A673 (cell line): ENCODE results near the gene NSL1. TPM values are rescaled to one million over a fixed set of nuclear protein-coding genes. Genes with fewer than 3 reads are reported as not detected.

ENCODE experiments used
- BruUV-seq: library from RNA; stranded (reverse); fragments of 400-500 nt; replicated peaks from 2 replicates; lab custom pipeline; 2021; lab: Mats Ljungman, UMichigan
- CTCF ChIA-PET: fragments of 300-600 bp; sonication (Branson Sonifier 250); formaldehyde crosslinking; loops from one replicate; lab custom pipeline; 2022; ENCODE audit warnings: antibody characterized with exemption; lab: Charles Lee
- POLR2A ChIA-PET: fragments of 300-600 bp; sonication (Branson Sonifier 250); formaldehyde crosslinking; loops from one replicate; lab custom pipeline; 2022; ENCODE audit warnings: antibody characterized with exemption; ENCODE audit not compliant: low non-redundant PET; lab: Charles Lee
- DNase-seq: peaks from one replicate; pipeline ENCODE4 v3.0.0-alpha.2; 2015; ENCODE audit warnings: low spot score
- H3K27ac ChIP-seq: fragments of 200-600 bp; sonication (generic); 2 replicates; pipeline ENCODE4 v1.5.1; 2016; ENCODE audit warnings: mixed run types, low read depth, mild to moderate bottlenecking, mixed read lengths, antibody characterized with exemption, low read length; ENCODE audit not compliant: poor library complexity, severe bottlenecking
- H3K27me3 ChIP-seq: fragments of 200-600 bp; sonication (generic); replicated peaks from 2 replicates; pipeline ENCODE4 v1.6.1; 2017; ENCODE audit warnings: mixed run types, low read depth, mild to moderate bottlenecking, mixed read lengths, antibody characterized with exemption, low read length; ENCODE audit not compliant: insufficient read depth, poor library complexity
- H3K36me3 ChIP-seq: fragments of 200-600 bp; sonication (generic); 2 replicates; pipeline ENCODE4 v1.6.1; 2016; ENCODE audit warnings: mixed run types, mild to moderate bottlenecking, mixed read lengths, antibody characterized with exemption, low read length; ENCODE audit not compliant: insufficient read depth, poor library complexity, severe bottlenecking
- H3K4me1 ChIP-seq: fragments of 200-600 bp; sonication (generic); 2 replicates; pipeline ENCODE4 v1.6.1; 2017; ENCODE audit warnings: mixed run types, mild to moderate bottlenecking, mixed read lengths, antibody characterized with exemption, low read length; ENCODE audit not compliant: insufficient read depth, poor library complexity, severe bottlenecking
- H3K4me3 ChIP-seq: fragments of 200-600 bp; sonication (generic); 2 replicates; pipeline ENCODE4 v1.5.1; 2016; ENCODE audit warnings: low read depth, mixed run types, mild to moderate bottlenecking, mixed read lengths, low read length; ENCODE audit not compliant: poor library complexity, severe bottlenecking
- H3K9me3 ChIP-seq: fragments of 200-600 bp; sonication (generic); 2 replicates; pipeline ENCODE4 v1.6.1; 2016; ENCODE audit warnings: mixed run types, low read depth, mild to moderate bottlenecking, mixed read lengths, antibody characterized with exemption, low read length; ENCODE audit not compliant: poor library complexity, severe bottlenecking
- CTCF ChIP-seq: fragments of 300-800, 200-600 bp; sonication (generic); conservative IDR thresholded peaks from 2 replicates; pipeline ENCODE4 v1.5.1; 2017; ENCODE audit warnings: low read depth, mild to moderate bottlenecking, antibody characterized with exemption, low read length, moderate library complexity, mixed read lengths
- EZH2 ChIP-seq: fragments of 200-600 bp; sonication (generic); IDR thresholded peaks from 2 replicates; pipeline ENCODE4 v1.6.1; 2017; ENCODE audit warnings: borderline replicate concordance, low read depth, mild to moderate bottlenecking, mixed read lengths, antibody characterized with exemption, low read length; ENCODE audit not compliant: poor library complexity, severe bottlenecking
- intact Hi-C: fragments of 100-400 bp; cut with micrococcal nuclease; formaldehyde crosslinking; loops from one replicate; pipeline ENCODE4 v1.10.0; 2022; ENCODE audit not compliant: unreplicated experiment
- total RNA-seq: library from RNA; stranded (reverse); gene quantifications from 2 replicates; pipeline ENCODE4 v1.2.3, GENCODE V29; 2021

Gene NSL1
- total RNA-seq, 1 experiment from 2014 or later: 48.5 TPM

GRCh38 chr1:212677573-212677972 is 114.0 kb downstream of the NSL1 start:
- Histone ChIP-seq H3K27me3 (no peaks in the 10 kb centered on the region), H3K9me3 (no peaks in the 10 kb centered on the region), H3K36me3 (no peaks in the 10 kb centered on the region), H3K27ac (no peak overlapping the region), H3K4me1 (no peaks in the 10 kb centered on the region), H3K4me3 (no peak overlapping the region)
- no peak for DNase-seq
- ChIA-PET CTCF (interaction anchor here (1.0 kb wide), 1 partner anchor 13 kb away, joined by 3 read pairs; no protein-coding TSS in a partner anchor), POLR2A (interaction anchor here (0.7 kb wide), 1 partner anchor 69 kb away, joined by 23 read pairs; no protein-coding TSS in a partner anchor)
- intact Hi-C loops: no loop called here
- no peak for TF ChIP-seq EZH2
- BruUV-seq: no TSS peak

GRCh38 chr1:212677136-212677535 is 114.4 kb downstream of the NSL1 start:
- intact Hi-C loops: no loop called here
- H3K9me3 ChIP-seq: no peaks in the 10 kb centered on the region
- no peak for DNase-seq
- no peak overlapping the region for H3K27ac ChIP-seq
- H3K36me3 ChIP-seq: no peaks in the 10 kb centered on the region
- no peaks in the 10 kb centered on the region for H3K27me3 ChIP-seq
- POLR2A ChIA-PET: interaction anchor here (0.7 kb wide), 1 partner anchor 69 kb away, joined by 23 read pairs; no protein-coding TSS in a partner anchor
- no TSS peak for BruUV-seq
- H3K4me3 ChIP-seq: no peak overlapping the region
- CTCF ChIA-PET: no interaction called here
- H3K4me1 ChIP-seq: no peaks in the 10 kb centered on the region
- no peak for TF ChIP-seq EZH2
- no peak for TF ChIP-seq CTCF

Other genes starting within 250 kb of the NSL1 start
- 12.6 and 16.0 TPM in 2 replicates for gene ATF3, start 183.0 kb downstream of the NSL1 start, total RNA-seq
- gene BATF3, start 91.9 kb downstream of the NSL1 start, total RNA-seq: 4.1 and 6.9 TPM in 2 replicates
- 17.3 and 22.6 TPM in 2 replicates for gene TATDN3, start 117 bp upstream of the NSL1 start, total RNA-seq
- gene SPATA45, start 55.9 kb upstream of the NSL1 start, total RNA-seq: 1.1 TPM in 1 of 2 replicates, not detected in the other
- 20.7 and 26.4 TPM in 2 replicates for gene FLVCR1, start 66.5 kb upstream of the NSL1 start, total RNA-seq
- 2.7 and 4.3 TPM in 2 replicates for gene VASH2, start 158.8 kb upstream of the NSL1 start, total RNA-seq
- gene ANGEL2, start 224.1 kb upstream of the NSL1 start, total RNA-seq: 32.5 and 36.3 TPM in 2 replicates